Erythroblast (primary cell): Measurements from ENCODE around the gene DNAJC16.

Experiments used
- GATA1 ChIP-seq: IDR thresholded peaks from 2 replicates; pipeline ENCODE4 v1.6.1; 2011; ENCODE audit warnings: low read depth, mild to moderate bottlenecking, control low read depth, low read length, moderate library complexity
- POLR2A ChIP-seq: IDR thresholded peaks from 2 replicates; pipeline ENCODE4 v1.6.1; 2011; ENCODE audit warnings: mild to moderate bottlenecking, low read length

DNA sequence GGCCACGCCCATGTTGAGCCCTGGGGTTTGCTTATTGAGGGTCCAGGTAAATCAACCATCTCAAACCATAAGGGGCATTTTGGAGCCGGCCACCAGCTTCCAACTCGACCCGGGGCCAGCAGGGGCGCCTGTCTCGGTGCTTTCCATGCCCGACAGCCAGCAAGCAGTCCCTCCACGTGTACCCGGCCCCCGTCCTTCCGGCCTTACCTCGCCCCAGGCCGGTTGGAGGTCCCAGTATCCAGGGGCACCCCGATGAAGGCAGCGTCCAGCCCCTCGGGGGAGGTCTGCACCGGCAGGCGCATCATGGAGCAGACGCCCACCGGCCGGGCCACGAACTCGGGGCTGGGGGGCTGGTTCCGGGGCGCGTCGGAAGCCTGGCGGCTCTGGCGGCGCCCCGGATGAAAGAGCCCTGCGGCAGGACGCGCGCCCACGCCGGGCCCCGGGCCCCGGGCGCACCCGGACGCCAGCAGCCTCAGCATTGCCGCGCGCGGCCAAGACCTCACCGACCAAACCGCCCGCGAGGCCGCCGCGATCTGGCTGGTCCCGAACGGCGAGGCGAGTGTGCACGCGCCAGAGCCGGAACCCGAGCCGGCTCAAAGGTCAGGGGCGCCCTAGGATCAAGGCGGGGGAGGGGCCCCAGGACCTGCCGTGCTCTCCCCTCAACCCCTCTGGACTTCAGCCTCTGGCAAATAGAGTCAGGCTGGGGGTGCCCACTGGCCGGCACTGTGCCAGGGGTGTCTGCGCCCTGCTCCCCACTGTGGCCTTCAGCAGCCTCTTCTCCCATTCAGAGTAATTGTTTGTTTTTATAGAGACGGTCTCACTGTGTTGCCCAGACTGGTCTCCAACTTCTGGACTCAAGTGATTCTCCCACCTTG, 58.1 kb downstream of the DNAJC16 start, which contains the start of gene AGMAT:
- TF ChIP-seq POLR2A = no peak
- TF ChIP-seq GATA1 = no peak
